Prostate gland (tissue), 2 donors: ENCODE measurements around the gene VPS26C.

Source experiments
- CTCF ChIP-seq, 4 experiments: fragments of 200-600 bp in 2 of 4; fragments of 450-650 bp in 2 of 4; sonication (generic) in 2 of 4; IDR thresholded peaks; 1 replicate in 3 of 4; 2 replicates in 1 of 4; pipeline ENCODE4 v1.5.1; 2016 to 2019; ENCODE audit warnings: antibody characterized with exemption in 4 of 4, mild to moderate bottlenecking in 2 of 4, moderate library complexity in 2 of 4
- POLR2A ChIP-seq: fragments of 450-650 bp; IDR thresholded peaks from one replicate; pipeline ENCODE4 v1.6.1; 2016; ENCODE audit warnings: antibody characterized with exemption, mild to moderate bottlenecking

- TF ChIP-seq CTCF (IDR thresholded peaks at IDR 0.05) (peak in 1 of 4 experiments; percentile 3), POLR2A (peak; percentile 75)
Observed at GRCh38 chr21:37267269-37268185, at the start of gene VPS26C.
